Parathyroid adenoma (tissue), 2 donors: Measurements from ENCODE around the gene GLI3.
A peak's percentile ranks its signal among the peaks of the same experiment; 100 is the strongest.

Experiments
- H2AFZ ChIP-seq: fragments of 300-600 bp; sonication (generic); one replicate; pipeline ENCODE4 v1.7.0; 2017; ENCODE audit warnings: antibody characterized with exemption, mild to moderate bottlenecking
- H3K27ac ChIP-seq: fragments of 300-600 bp; sonication (generic); one replicate; pipeline ENCODE4 v1.7.0; 2017
- H3K27me3 ChIP-seq: fragments of 300-600 bp; sonication (generic); one replicate; pipeline ENCODE4 v1.7.0; 2017; ENCODE audit warnings: low read length; ENCODE audit not compliant: control insufficient read depth, insufficient read depth
- H3K36me3 ChIP-seq: fragments of 300-600 bp; sonication (generic); one replicate; pipeline ENCODE4 v1.7.0; 2017; ENCODE audit warnings: low read length; ENCODE audit not compliant: control insufficient read depth, insufficient read depth
- H3K4me1 ChIP-seq: fragments of 300-600 bp; sonication (generic); one replicate; pipeline ENCODE4 v1.7.0; 2017; ENCODE audit warnings: control low read depth
- H3K4me2 ChIP-seq: fragments of 300-600 bp; sonication (generic); one replicate; pipeline ENCODE4 v1.7.0; 2017; ENCODE audit warnings: low read length
- H3K4me3 ChIP-seq: fragments of 300-600 bp; sonication (generic); one replicate; pipeline ENCODE4 v1.7.0; 2017; ENCODE audit warnings: low read depth, low read length
- H3K79me2 ChIP-seq: fragments of 300-600 bp; sonication (generic); one replicate; pipeline ENCODE4 v1.7.0; 2017; ENCODE audit warnings: control low read depth
- H3K9ac ChIP-seq: fragments of 300-600 bp; sonication (generic); one replicate; pipeline ENCODE4 v1.7.0; 2017; ENCODE audit warnings: mild to moderate bottlenecking
- H3K9me3 ChIP-seq: fragments of 300-600 bp; sonication (generic); one replicate; pipeline ENCODE4 v1.7.0; 2017; ENCODE audit warnings: low read length; ENCODE audit not compliant: control insufficient read depth
- TF ChIP-seq, protein P1 (sequence below): fragments of 300-600 bp; sonication (generic); IDR thresholded peaks from one replicate; pipeline ENCODE4 v1.7.0; 2017; ENCODE audit warnings: antibody characterized with exemption, mild to moderate bottlenecking
- donor health status: primary hyperparathyroidism.

GLI3 gene

GRCh38 chr7:42244828-42245227 lies 7.8 kb upstream of the GLI3 start:
- no peaks in the 10 kb centered on the region for H3K27me3 ChIP-seq
- H3K4me1 ChIP-seq, result peaks cover 7% of the 10 kb centered on the region
- H3K4me2 ChIP-seq, result no peak overlapping the region
- TF ChIP-seq, protein P1, sequence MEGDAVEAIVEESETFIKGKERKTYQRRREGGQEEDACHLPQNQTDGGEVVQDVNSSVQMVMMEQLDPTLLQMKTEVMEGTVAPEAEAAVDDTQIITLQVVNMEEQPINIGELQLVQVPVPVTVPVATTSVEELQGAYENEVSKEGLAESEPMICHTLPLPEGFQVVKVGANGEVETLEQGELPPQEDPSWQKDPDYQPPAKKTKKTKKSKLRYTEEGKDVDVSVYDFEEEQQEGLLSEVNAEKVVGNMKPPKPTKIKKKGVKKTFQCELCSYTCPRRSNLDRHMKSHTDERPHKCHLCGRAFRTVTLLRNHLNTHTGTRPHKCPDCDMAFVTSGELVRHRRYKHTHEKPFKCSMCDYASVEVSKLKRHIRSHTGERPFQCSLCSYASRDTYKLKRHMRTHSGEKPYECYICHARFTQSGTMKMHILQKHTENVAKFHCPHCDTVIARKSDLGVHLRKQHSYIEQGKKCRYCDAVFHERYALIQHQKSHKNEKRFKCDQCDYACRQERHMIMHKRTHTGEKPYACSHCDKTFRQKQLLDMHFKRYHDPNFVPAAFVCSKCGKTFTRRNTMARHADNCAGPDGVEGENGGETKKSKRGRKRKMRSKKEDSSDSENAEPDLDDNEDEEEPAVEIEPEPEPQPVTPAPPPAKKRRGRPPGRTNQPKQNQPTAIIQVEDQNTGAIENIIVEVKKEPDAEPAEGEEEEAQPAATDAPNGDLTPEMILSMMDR, result no peak
- no peak overlapping the region for H3K9ac ChIP-seq
- no peak overlapping the region for H3K4me3 ChIP-seq
- H3K27ac ChIP-seq, result no peak overlapping the region
- H2AFZ ChIP-seq, result no peak overlapping the region
- no peaks in the 10 kb centered on the region for H3K36me3 ChIP-seq
- H3K79me2 ChIP-seq, result no peaks in the 10 kb centered on the region
- H3K9me3 ChIP-seq, result no peaks in the 10 kb centered on the region

DNA sequence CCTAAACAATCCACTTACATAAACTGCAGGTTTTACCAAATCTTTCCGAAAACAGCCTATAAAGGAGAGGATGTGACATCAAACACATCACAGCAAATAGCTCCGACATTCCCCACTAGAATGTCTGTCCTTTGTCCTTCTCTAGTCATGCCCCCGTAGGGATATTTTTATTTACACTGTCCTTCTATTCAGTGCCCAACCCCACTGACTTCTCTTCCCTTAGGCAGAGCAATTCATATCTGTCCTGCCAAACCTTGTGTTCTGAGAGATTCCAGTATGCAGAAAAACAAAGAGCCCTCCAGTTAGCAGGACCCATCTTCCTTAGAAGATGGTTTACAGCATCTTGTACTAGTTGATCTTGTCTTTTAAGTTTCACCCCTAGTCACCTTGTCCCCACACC lies 5.4 kb upstream of the GLI3 start:
- Histone ChIP-seq H2AFZ (no peak overlapping the region), H3K36me3 (no peaks in the 10 kb centered on the region), H3K27me3 (no peaks in the 10 kb centered on the region), H3K79me2 (no peaks in the 10 kb centered on the region), H3K27ac (no peak overlapping the region), H3K4me2 (no peak overlapping the region), H3K9me3 (no peaks in the 10 kb centered on the region), H3K4me1 (peaks cover 7% of the 10 kb centered on the region), H3K4me3 (no peak overlapping the region), H3K9ac (no peak overlapping the region)
- TF ChIP-seq, protein P1, result no peak

GRCh38 chr7:42241424-42241823 lies 4.4 kb upstream of the GLI3 start:
- H3K27ac ChIP-seq, result no peak overlapping the region
- H3K4me1 ChIP-seq, result peaks cover 7% of the 10 kb centered on the region
- H3K4me3 ChIP-seq, result no peak overlapping the region
- H3K79me2 ChIP-seq, result no peaks in the 10 kb centered on the region
- no peaks in the 10 kb centered on the region for H3K27me3 ChIP-seq
- H3K9ac ChIP-seq, result no peak overlapping the region
- H3K36me3 ChIP-seq, result no peaks in the 10 kb centered on the region
- TF ChIP-seq, protein P1, result no peak
- H3K4me2 ChIP-seq, result no peak overlapping the region
- H2AFZ ChIP-seq, result no peak overlapping the region
- H3K9me3 ChIP-seq, result no peaks in the 10 kb centered on the region

DNA sequence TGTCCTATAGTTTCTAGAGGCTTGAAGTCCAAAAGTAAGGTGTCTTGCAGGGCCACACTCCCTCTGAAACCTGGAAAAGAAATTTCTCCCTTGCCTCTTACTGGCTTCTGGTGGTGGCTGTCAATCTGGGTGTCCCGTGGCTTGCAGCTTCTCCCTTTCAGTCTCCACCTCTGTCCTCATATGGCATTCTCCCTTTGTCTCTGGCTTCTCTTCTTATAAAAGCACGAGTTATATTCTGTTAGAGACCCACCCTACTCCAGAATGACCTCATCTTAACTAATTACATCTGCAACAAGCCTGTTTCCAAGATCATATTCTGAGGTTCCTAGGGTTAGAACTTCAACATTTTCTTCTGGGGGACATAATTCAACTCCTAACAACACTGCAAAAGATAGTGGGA lies 3.4 kb upstream of the GLI3 start:
- Histone ChIP-seq H3K9ac (no peak overlapping the region), H3K27me3 (no peaks in the 10 kb centered on the region), H2AFZ (no peak overlapping the region), H3K36me3 (no peaks in the 10 kb centered on the region), H3K4me1 (peaks cover 7% of the 10 kb centered on the region), H3K27ac (no peak overlapping the region), H3K4me3 (no peak overlapping the region), H3K79me2 (no peaks in the 10 kb centered on the region), H3K4me2 (no peak overlapping the region), H3K9me3 (no peaks in the 10 kb centered on the region)
- TF ChIP-seq, protein P1, result no peak

GRCh38 chr7:42238709-42239366 lies 1.8 kb upstream of the GLI3 start:
- H3K36me3 ChIP-seq, result no peaks in the 10 kb centered on the region
- no peaks in the 10 kb centered on the region for H3K9me3 ChIP-seq
- no peak overlapping the region for H3K4me2 ChIP-seq
- no peak overlapping the region for H3K9ac ChIP-seq
- H3K4me3 ChIP-seq, result no peak overlapping the region
- H3K4me1 ChIP-seq, result no peaks in the 10 kb centered on the region
- TF ChIP-seq, protein P1, result no peak
- H2AFZ ChIP-seq, result peak overlapping the region; percentile 78
- H3K27me3 ChIP-seq, result no peaks in the 10 kb centered on the region
- H3K27ac ChIP-seq, result peak overlapping the region; percentile 27
- H3K79me2 ChIP-seq, result no peaks in the 10 kb centered on the region
